PC-9 (cell line): ENCODE measurements around the gene PHYKPL. TPM values are rescaled to one million over a fixed set of nuclear protein-coding genes. Genes with fewer than 3 reads are reported as not detected.

ENCODE experiments used
- BruUV-seq: library from RNA; stranded (reverse); fragments of 400-500 nt; replicated peaks from 2 replicates; lab custom pipeline; 2021; lab: Mats Ljungman, UMichigan
- CTCF ChIA-PET: fragments of 300-600 bp; sonication (Branson Sonifier 250); formaldehyde crosslinking; loops from one replicate; lab custom pipeline; 2022; ENCODE audit warnings: antibody characterized with exemption; lab: Charles Lee
- POLR2A ChIA-PET: fragments of 300-600 bp; sonication (Branson Sonifier 250); formaldehyde crosslinking; loops from one replicate; lab custom pipeline; 2022; ENCODE audit warnings: antibody characterized with exemption; ENCODE audit not compliant: unreplicated experiment; lab: Charles Lee
- DNase-seq, 2 experiments: peaks; one replicate each; pipeline versions ENCODE4 v3.0.0 to v3.0.0-alpha.2; 2015 to 2022; ENCODE audit warnings: mixed read lengths in 1 of 2
- H2AFZ ChIP-seq: fragments of 200-600 bp; sonication (generic); 2 replicates; pipeline ENCODE4 v1.8.1; 2017; ENCODE audit warnings: antibody characterized with exemption
- H3F3A ChIP-seq: fragments of 200-600 bp; sonication (generic); 2 replicates; pipeline ENCODE4 v1.8.1; 2017; ENCODE audit warnings: antibody characterized with exemption, mild to moderate bottlenecking, low read depth; ENCODE audit not compliant: insufficient read depth
- H3K27ac ChIP-seq: fragments of 200-600 bp; sonication (generic); 2 replicates; pipeline ENCODE4 v1.6.1; 2016; ENCODE audit warnings: mixed run types
- H3K27me3 ChIP-seq: fragments of 200-600 bp; sonication (generic); 2 replicates; pipeline ENCODE4 v1.6.1; 2016; ENCODE audit warnings: low read depth, mixed run types; ENCODE audit not compliant: insufficient read depth
- H3K36me3 ChIP-seq: fragments of 200-600 bp; sonication (generic); 2 replicates; pipeline ENCODE4 v1.6.1; 2016; ENCODE audit warnings: low read depth, mixed run types
- H3K4me1 ChIP-seq: fragments of 200-600 bp; sonication (generic); replicated peaks from 2 replicates; pipeline ENCODE4 v1.6.1; 2016; ENCODE audit warnings: mixed run types; ENCODE audit not compliant: insufficient read depth
- H3K4me2 ChIP-seq: fragments of 200-600 bp; sonication (generic); 2 replicates; pipeline ENCODE4 v1.6.1; 2017; ENCODE audit warnings: mixed run types
- H3K4me3 ChIP-seq: fragments of 200-600 bp; sonication (generic); 2 replicates; pipeline ENCODE4 v1.6.1; 2016; ENCODE audit warnings: mixed run types
- H3K79me2 ChIP-seq: fragments of 200-600 bp; sonication (generic); 2 replicates; pipeline ENCODE4 v1.6.1; 2017; ENCODE audit warnings: low read depth, mixed run types
- H3K9me2 ChIP-seq: fragments of 200-600 bp; sonication (generic); 2 replicates; pipeline ENCODE4 v1.8.1; 2017; ENCODE audit warnings: mild to moderate bottlenecking; ENCODE audit not compliant: insufficient read depth
- H3K9me3 ChIP-seq: fragments of 200-600 bp; sonication (generic); 2 replicates; pipeline ENCODE4 v1.8.1; 2016; ENCODE audit warnings: low read depth; ENCODE audit not compliant: insufficient read depth
- H4K20me1 ChIP-seq: fragments of 200-600 bp; sonication (generic); 2 replicates; pipeline ENCODE4 v1.8.1; 2017; ENCODE audit not compliant: insufficient read depth
- EZH2 ChIP-seq: fragments of 200-600 bp; sonication (generic); IDR thresholded peaks from 2 replicates; pipeline ENCODE4 v1.8.0; 2017; ENCODE audit warnings: antibody characterized with exemption, low read depth
- intact Hi-C: fragments of 100-400 bp; cut with micrococcal nuclease; formaldehyde crosslinking; loops from one replicate; pipeline ENCODE4 v1.10.0; 2022; ENCODE audit not compliant: unreplicated experiment
- total RNA-seq: library from RNA; stranded (reverse); gene quantifications from 2 replicates; pipeline ENCODE4 v1.2.3, GENCODE V29; 2021
- TF ChIP-seq, protein P1 (sequence below): fragments of 200-600 bp; sonication (generic); conservative IDR thresholded peaks from 2 replicates; pipeline ENCODE4 v1.6.1; 2017; ENCODE audit warnings: mixed run types, antibody characterized with exemption, mild to moderate bottlenecking, moderate library complexity

Gene PHYKPL
- total RNA-seq, 1 experiment from 2014 or later, result 73.7 TPM

- TF ChIP-seq, protein P1, sequence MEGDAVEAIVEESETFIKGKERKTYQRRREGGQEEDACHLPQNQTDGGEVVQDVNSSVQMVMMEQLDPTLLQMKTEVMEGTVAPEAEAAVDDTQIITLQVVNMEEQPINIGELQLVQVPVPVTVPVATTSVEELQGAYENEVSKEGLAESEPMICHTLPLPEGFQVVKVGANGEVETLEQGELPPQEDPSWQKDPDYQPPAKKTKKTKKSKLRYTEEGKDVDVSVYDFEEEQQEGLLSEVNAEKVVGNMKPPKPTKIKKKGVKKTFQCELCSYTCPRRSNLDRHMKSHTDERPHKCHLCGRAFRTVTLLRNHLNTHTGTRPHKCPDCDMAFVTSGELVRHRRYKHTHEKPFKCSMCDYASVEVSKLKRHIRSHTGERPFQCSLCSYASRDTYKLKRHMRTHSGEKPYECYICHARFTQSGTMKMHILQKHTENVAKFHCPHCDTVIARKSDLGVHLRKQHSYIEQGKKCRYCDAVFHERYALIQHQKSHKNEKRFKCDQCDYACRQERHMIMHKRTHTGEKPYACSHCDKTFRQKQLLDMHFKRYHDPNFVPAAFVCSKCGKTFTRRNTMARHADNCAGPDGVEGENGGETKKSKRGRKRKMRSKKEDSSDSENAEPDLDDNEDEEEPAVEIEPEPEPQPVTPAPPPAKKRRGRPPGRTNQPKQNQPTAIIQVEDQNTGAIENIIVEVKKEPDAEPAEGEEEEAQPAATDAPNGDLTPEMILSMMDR, result no peak
- no peaks in the 10 kb centered on the region for H3K79me2 ChIP-seq
- H3K27ac ChIP-seq, result no peak overlapping the region
- no TSS peak for BruUV-seq
- DNase-seq, result no peak
- CTCF ChIA-PET, result no interaction called here
- H3K9me3 ChIP-seq, result peaks cover 5% of the 10 kb centered on the region; the same call in 1 of the 2 replicates
- H3K9me2 ChIP-seq, result no peaks in the 10 kb centered on the region
- no peak overlapping the region for H3K4me3 ChIP-seq
- H3F3A ChIP-seq, result no peaks in the 10 kb centered on the region
- H3K27me3 ChIP-seq, result peaks cover 95% of the 10 kb centered on the region
- H2AFZ ChIP-seq, result no peak overlapping the region
- intact Hi-C loops, result loop anchor here (1.0 to 10.0 kb wide), 3 partner anchors 271 to 557 kb away; partner anchors contain the start of gene ZNF354A
- H3K4me2 ChIP-seq, result no peak overlapping the region
- H3K4me1 ChIP-seq, result no peaks in the 10 kb centered on the region
- no peaks in the 10 kb centered on the region for H3K36me3 ChIP-seq
- no peaks in the 10 kb centered on the region for H4K20me1 ChIP-seq
- POLR2A ChIA-PET, result no interaction called here
Measured at GRCh38 chr5:178280631-178281030, 48.0 kb upstream of the PHYKPL start.

DNA sequence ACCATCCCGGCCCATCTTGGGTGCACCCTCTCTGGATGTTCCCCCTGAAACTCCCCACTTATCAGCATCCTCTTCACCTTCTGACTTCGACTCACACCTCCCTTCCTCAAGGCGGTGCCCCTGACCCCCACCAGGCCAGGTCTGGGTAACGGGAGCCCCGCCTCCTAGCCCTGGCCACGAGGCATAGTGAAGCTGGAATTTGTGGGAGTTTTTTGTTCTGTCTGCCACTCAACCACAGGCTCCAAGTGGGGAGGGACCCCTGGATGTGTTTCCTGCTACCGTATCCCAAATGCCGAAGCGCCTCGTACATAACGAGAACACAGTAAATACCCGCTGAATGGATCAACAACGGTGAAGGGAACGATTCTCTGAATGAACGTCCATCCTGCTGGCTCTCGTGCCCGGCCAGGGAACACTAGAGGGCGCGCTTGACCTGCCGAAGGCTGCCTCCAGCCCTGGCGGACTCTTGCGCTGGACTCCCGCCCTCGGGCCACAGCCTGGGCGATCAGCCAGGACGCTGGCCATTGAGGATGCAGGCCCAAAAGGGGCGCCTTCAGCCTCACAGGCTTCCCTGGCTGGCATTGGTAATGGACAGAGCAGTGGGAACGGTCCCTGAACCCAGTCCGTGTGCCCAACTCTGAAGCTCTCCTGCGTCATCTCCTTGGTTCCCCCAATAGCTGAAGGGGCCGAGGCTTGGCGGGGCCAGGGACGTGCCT lies 47.3 kb upstream of the PHYKPL start:
- H3K27me3 ChIP-seq, result peaks cover 95% of the 10 kb centered on the region
- POLR2A ChIA-PET, result no interaction called here
- no peaks in the 10 kb centered on the region for H3K9me2 ChIP-seq
- H3K27ac ChIP-seq, result no peak overlapping the region
- CTCF ChIA-PET, result no interaction called here
- H3K36me3 ChIP-seq, result no peaks in the 10 kb centered on the region
- H3K79me2 ChIP-seq, result no peaks in the 10 kb centered on the region
- H3F3A ChIP-seq, result no peaks in the 10 kb centered on the region
- no peaks in the 10 kb centered on the region for H3K4me1 ChIP-seq
- no TSS peak for BruUV-seq
- no peak overlapping the region for H2AFZ ChIP-seq
- TF ChIP-seq EZH2, result no peak
- TF ChIP-seq, protein P1, result peak; percentile 87
- no peaks in the 10 kb centered on the region for H4K20me1 ChIP-seq
- H3K4me3 ChIP-seq, result no peak overlapping the region
- H3K4me2 ChIP-seq, result no peak overlapping the region
- peaks cover 5% of the 10 kb centered on the region; the same call in 1 of the 2 replicates for H3K9me3 ChIP-seq
- intact Hi-C loops, result loop anchor here (1.0 to 10.0 kb wide), 3 partner anchors 271 to 557 kb away; partner anchors contain the start of gene ZNF354A
- DNase-seq, result peak; percentile 48 to 81

DNA sequence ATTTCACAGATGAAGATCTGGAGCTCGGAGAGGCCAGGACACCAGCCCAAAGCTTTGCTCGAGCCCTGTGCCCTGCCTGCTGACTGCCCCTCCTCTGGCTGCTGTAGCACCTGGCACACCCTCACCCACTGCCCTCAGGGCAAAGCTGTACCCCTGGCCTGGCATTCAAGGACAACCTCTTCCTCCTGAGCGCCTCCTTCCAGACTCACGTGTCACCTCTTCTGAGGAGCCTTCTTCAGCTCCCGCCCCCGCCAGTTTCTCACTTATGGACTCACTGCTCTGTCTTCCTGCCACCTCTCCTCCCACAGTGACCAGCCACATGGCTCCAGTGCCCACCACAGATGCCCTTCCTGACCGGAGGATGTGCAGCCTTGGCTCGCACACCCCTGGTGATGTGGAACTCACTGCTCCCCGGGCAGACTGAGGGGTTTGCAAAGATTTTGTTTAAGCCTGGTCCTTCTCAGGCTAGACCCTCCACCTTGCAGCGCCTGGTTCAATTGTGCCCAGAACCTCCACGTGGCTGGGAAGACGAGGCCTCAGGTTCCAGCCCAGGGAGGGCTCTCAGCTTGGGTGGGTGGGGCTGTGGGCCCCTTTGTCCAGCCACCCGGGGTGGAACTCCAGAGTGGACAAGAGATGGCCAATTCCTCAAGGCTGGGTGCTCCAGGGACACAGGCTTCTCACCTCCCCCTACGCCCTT lies 46.6 kb upstream of the PHYKPL start:
- no TSS peak for BruUV-seq
- POLR2A ChIA-PET, result no interaction called here

More for the DNA sequence above, 46.6 kb upstream of the PHYKPL start:
- no peaks in the 10 kb centered on the region for H3K36me3 ChIP-seq
- TF ChIP-seq EZH2, result no peak
- TF ChIP-seq, protein P1, result no peak
- H3F3A ChIP-seq, result no peaks in the 10 kb centered on the region
- DNase-seq, result no peak
- no peaks in the 10 kb centered on the region for H4K20me1 ChIP-seq
- no peak overlapping the region for H3K27ac ChIP-seq
- no peaks in the 10 kb centered on the region for H3K79me2 ChIP-seq
- peaks cover 5% of the 10 kb centered on the region; the same call in 1 of the 2 replicates for H3K9me3 ChIP-seq
- no peaks in the 10 kb centered on the region for H3K9me2 ChIP-seq
- no peak overlapping the region for H3K4me2 ChIP-seq
- intact Hi-C loops, result no loop called here
- CTCF ChIA-PET, result no interaction called here
- H3K4me3 ChIP-seq, result no peak overlapping the region
- peaks cover 95% of the 10 kb centered on the region for H3K27me3 ChIP-seq
- H2AFZ ChIP-seq, result no peak overlapping the region
- no peaks in the 10 kb centered on the region for H3K4me1 ChIP-seq
